GM10266 (cell line): Measurements from ENCODE around the gene DAAM2.

Source experiments
- DNase-seq: peaks from one replicate; pipeline ENCODE4 v3.0.0; 2012; ENCODE audit errors: extremely low spot score
- CTCF ChIP-seq: IDR thresholded peaks from 2 replicates; pipeline ENCODE4 v1.5.1; 2012; ENCODE audit warnings: mild to moderate bottlenecking, low read depth; ENCODE audit not compliant: control insufficient read depth, insufficient read depth; ENCODE audit errors: missing control alignments

DAAM2 gene

GRCh38 chr6:39925191-39925930 lies 133.2 kb downstream of the DAAM2 start:
- TF ChIP-seq CTCF = no peak
- DNase-seq = no peak

- no peak for TF ChIP-seq CTCF
- peak; percentile 12 for DNase-seq
These were observed 133.7 kb downstream of the DAAM2 start for GRCh38 chr6:39925931-39926290.

GRCh38 chr6:39926668-39927067 lies 134.5 kb downstream of the DAAM2 start:
- peak; percentile 35 for DNase-seq
- TF ChIP-seq CTCF = no peak

- TF ChIP-seq CTCF = no peak
- DNase-seq = peak; percentile 14
These were observed 135.0 kb downstream of the DAAM2 start for GRCh38 chr6:39927159-39927558.

- no peak for TF ChIP-seq CTCF
- DNase-seq = no peak
These were observed 137.0 kb downstream of the DAAM2 start for GRCh38 chr6:39929039-39929732.

GRCh38 chr6:39929733-39930461 lies 137.7 kb downstream of the DAAM2 start:
- TF ChIP-seq CTCF = no peak
- DNase-seq = no peak

- TF ChIP-seq CTCF = no peak
- DNase-seq = no peak
These were observed 138.4 kb downstream of the DAAM2 start for GRCh38 chr6:39930540-39930939.
